ENCODE data around the gene PBXIP1. TPM values are rescaled to one million over a fixed set of nuclear protein-coding genes. Genes with fewer than 3 reads are reported as not detected.

The PBXIP1 gene
- total RNA-seq, 4 donors from 2014 or later = 52.5 to 120 (median 97.9) TPM

- Histone ChIP-seq H3K4me1 (peaks cover 0 to 66% (median 55%) of the 10 kb centered on the region in 4 donors), H3K27me3 (no peaks in the 10 kb centered on the region), H3K36me3 (no peaks in the 10 kb centered on the region), H3K9me3 (no peaks in the 10 kb centered on the region), H3K27ac (peak overlapping the region; percentile 88 to 99 (median 98)), H3K4me3 (peak overlapping the region; percentile 58 to 94 (median 78))
- 1% methylated on average over 36 to 37 of the region's 37 CpGs for WGBS, 2 donors
- no peak for TF ChIP-seq EP300 (IDR thresholded peaks at IDR 0.05)
- DNase-seq (ENCODE audit: low spot score in 2 of 2) = no peak
Observed at GRCh38 chr1:155003227-155003765, 47.4 kb upstream of the PBXIP1 start.

- H3K4me3 ChIP-seq = peak within 1 kb of the TSS; percentile 58 to 94 (median 78)
- no peak for DNase-seq (ENCODE audit: low spot score in 2 of 2)
- no peaks in the 10 kb centered on the region for H3K9me3 ChIP-seq
- TF ChIP-seq POLR2A (IDR thresholded peaks at IDR 0.05) (no peak), CTCF (IDR thresholded peaks at IDR 0.05) (no peak), EP300 (IDR thresholded peaks at IDR 0.05) (no peak)
- H3K27me3 ChIP-seq = no peaks in the 10 kb centered on the region
- no peaks in the 10 kb centered on the region for H3K36me3 ChIP-seq
- peaks cover 0 to 66% (median 50%) of the 10 kb centered on the region in 4 donors for H3K4me1 ChIP-seq
- 0 to 1% methylated on average over 26 to 32 of the region's 35 CpGs for WGBS, 2 donors
- peak within 1 kb of the TSS; percentile 88 to 99 (median 98) for H3K27ac ChIP-seq
Observed at GRCh38 chr1:155002464-155003226, 46.7 kb upstream of the PBXIP1 start, which contains the start of gene ZBTB7B. Gene ZBTB7B, plus strand, starts transcription at chr1:155002802. Its CDS starts 11,859 bp downstream, at chr1:155014661.

GRCh38 chr1:155001675-155002463 is 46.0 kb upstream of the PBXIP1 start:
- DNase-seq (ENCODE audit: low spot score in 2 of 2) = peak; percentile 100
- peak; percentile 37 to 72 (median 49) for TF ChIP-seq CTCF (IDR thresholded peaks at IDR 0.05)
- TF ChIP-seq EP300 (IDR thresholded peaks at IDR 0.05) = peak in 1 of 2 donors; percentile 84
- peak; percentile 83 to 91 for TF ChIP-seq POLR2A (IDR thresholded peaks at IDR 0.05)
- Histone ChIP-seq H3K27me3 (no peaks in the 10 kb centered on the region), H3K4me1 (peaks cover 0 to 61% (median 42%) of the 10 kb centered on the region in 4 donors), H3K9me3 (no peaks in the 10 kb centered on the region), H3K36me3 (no peaks in the 10 kb centered on the region), H3K27ac (peak overlapping the region; percentile 88 to 99 (median 98)), H3K4me3 (peak overlapping the region; percentile 58 to 94 (median 78))
- WGBS, 2 donors = 1% methylated on average over 28 to 37 of the region's 38 CpGs

GRCh38 chr1:155001425-155001674 is 45.5 kb upstream of the PBXIP1 start:
- Histone ChIP-seq H3K36me3 (no peaks in the 10 kb centered on the region), H3K27me3 (no peaks in the 10 kb centered on the region), H3K27ac (peak overlapping the region; percentile 88 to 99 (median 98)), H3K9me3 (no peaks in the 10 kb centered on the region), H3K4me1 (peaks cover 0 to 55% (median 37%) of the 10 kb centered on the region in 4 donors), H3K4me3 (peak overlapping the region; percentile 58 to 94 (median 78))
- TF ChIP-seq CTCF (IDR thresholded peaks at IDR 0.05) = no peak
- TF ChIP-seq EP300 (IDR thresholded peaks at IDR 0.05) = no peak
- TF ChIP-seq POLR2A (IDR thresholded peaks at IDR 0.05) = no peak
- WGBS, 2 donors = 0 to 3% methylated on average over 11 of the region's 11 CpGs
- DNase-seq (ENCODE audit: low spot score in 2 of 2) = no peak

- Histone ChIP-seq H3K27me3 (no peaks in the 10 kb centered on the region), H3K9me3 (no peaks in the 10 kb centered on the region), H3K4me3 (peak overlapping the region; percentile 58 to 94 (median 78)), H3K27ac (peak overlapping the region; percentile 88 to 99 (median 98)), H3K4me1 (peaks cover 0 to 51% (median 32%) of the 10 kb centered on the region in 4 donors), H3K36me3 (no peaks in the 10 kb centered on the region)
- peak; percentile 68 to 83 for DNase-seq (ENCODE audit: low spot score in 2 of 2)
- 0 to 1% methylated on average over 19 to 35 of the region's 43 CpGs for WGBS, 2 donors
- TF ChIP-seq CTCF (IDR thresholded peaks at IDR 0.05) (peak in 2 of 5 experiments; percentile 66 to 80), POLR2A (IDR thresholded peaks at IDR 0.05) (peak; percentile 65 to 86), EP300 (IDR thresholded peaks at IDR 0.05) (peak; percentile 19 to 85)
Observed at GRCh38 chr1:155000726-155001424, 45.0 kb upstream of the PBXIP1 start.
